COLO668 (cell line): ENCODE results near the gene LMAN1L.

Experiments used
- DNase-seq: peaks from one replicate; lab custom pipeline; 2025; ENCODE audit not compliant: unreplicated experiment; lab: John Stamatoyannopoulos, UW

Gene LMAN1L

GRCh38 chr15:74815121-74815934 is 2.7 kb downstream of the LMAN1L start:
- no peak for DNase-seq

- DNase-seq: no peak
Observed at GRCh38 chr15:74815961-74816360, 3.3 kb downstream of the LMAN1L start.

- no peak for DNase-seq
Observed at GRCh38 chr15:74816624-74817369, 4.2 kb downstream of the LMAN1L start.

- DNase-seq: no peak
Observed at GRCh38 chr15:74817370-74817737, 4.7 kb downstream of the LMAN1L start.

DNA sequence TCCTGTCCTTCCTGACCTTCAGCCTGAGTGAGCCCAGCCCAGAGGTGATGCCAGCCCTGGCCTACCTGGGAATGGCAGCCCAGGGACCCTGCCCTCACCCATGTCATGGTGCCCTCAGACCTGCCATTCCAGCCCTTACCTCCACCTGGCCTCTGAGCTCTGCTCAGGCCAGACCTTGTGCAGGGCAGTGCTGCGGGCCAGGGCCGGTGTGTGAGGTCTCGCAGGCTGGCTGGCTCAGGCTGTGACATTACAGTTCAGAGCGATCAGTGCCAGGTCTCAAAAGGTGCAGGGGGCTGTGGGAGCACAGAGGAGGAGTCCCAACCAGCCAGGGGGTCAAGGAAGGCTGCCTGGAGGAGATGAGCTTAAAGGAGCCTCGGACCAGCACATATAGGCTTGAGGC is 7.4 kb downstream of the LMAN1L start:
- no peak for DNase-seq

- DNase-seq: peak; percentile 20
Observed at GRCh38 chr15:74821091-74821789, 8.6 kb downstream of the LMAN1L start.

GRCh38 chr15:74821790-74822158 is 9.1 kb downstream of the LMAN1L start:
- DNase-seq: no peak

GRCh38 chr15:74822233-74822632 is 9.6 kb downstream of the LMAN1L start:
- no peak for DNase-seq

DNA sequence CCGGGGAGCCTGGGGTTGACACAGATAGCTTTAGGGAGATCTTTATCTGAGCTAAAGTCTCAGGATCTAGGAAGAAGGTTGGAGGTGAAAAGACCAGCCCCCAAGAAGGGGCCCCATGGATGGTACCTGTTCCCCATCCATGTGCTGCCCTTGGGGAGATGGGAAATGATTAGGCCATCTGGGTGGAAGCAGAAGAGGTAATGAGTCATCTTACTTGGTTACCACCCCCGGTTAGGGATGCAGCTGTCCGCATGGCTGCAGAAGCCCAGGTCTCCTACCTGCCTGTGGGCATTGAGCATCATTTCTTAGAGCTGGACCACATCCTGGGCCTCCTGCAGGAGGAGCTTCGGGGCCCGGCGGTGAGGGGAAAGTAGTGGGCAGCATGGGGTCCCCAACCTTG is 10.7 kb downstream of the LMAN1L start:
- DNase-seq: peak; percentile 24

DNA sequence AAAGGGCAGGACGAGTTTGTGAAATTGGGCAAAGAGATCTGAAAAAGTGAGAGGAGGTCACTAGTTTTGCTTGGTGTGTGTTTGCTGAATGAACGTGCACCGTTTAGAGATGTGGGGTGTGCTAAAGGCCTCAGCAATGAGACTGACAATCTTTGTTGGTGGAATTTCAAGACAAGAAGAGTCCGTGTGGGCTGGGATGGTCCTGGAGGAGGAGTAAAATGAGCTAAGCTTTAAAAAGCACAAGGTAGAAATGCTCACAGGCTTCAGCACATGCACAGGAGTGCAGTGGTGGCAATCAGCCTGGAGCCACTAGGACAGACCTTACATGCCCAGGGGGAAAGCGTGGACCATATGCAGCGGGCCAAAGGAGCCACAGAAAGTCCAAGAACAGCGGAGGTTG is 12.3 kb downstream of the LMAN1L start:
- no peak for DNase-seq

GRCh38 chr15:74825866-74826265 is 13.2 kb downstream of the LMAN1L start:
- DNase-seq: no peak

- no peak for DNase-seq
Observed at GRCh38 chr15:74826364-74826819, 13.8 kb downstream of the LMAN1L start, which contains the start of gene CPLX3. CPLX3 (plus strand) TSS chr15:74826627; CDS start chr15:74826704, 77 bp downstream.

- DNase-seq: no peak
Observed at GRCh38 chr15:74826921-74827320, 14.3 kb downstream of the LMAN1L start.

DNA sequence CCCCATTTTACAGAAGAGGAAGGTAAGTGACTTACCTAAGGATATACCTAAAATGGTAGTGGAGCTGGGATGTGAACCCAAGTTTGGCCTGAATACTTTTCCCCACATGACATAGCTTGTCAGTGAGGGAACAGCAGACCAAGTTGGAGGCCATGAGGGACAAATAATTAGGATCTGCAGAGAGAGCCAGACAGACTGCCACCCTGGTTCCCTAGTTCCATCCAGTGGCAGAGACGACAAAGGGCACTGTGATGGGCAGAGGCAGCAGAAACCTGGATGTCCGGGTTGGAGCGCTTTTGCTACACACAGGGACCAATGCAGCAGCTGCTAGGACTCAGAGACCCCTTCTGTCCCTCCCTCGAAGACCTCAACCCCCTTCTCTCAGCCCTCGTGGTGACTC is 15.0 kb downstream of the LMAN1L start:
- no peak for DNase-seq

DNA sequence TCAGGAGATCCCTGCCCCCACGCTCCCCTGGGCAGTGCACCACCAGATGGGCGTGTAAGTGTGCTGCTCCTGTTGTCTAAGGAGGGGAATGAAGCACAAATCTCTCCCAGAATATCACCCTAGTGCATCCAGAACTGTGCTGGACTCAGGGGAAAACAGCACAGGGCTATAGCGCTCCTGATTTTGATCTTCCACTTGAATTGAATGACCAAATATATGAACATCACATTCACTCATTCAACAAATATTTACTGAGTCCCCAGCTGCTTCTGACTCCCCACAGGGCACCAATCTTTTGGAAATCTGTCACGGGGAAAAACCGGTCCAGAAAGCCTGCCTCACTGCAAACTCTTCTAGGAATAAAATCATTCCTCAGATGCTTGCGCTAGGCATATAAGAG is 16.2 kb downstream of the LMAN1L start:
- no peak for DNase-seq

GRCh38 chr15:74829486-74829885 is 16.9 kb downstream of the LMAN1L start:
- no peak for DNase-seq

- no peak for DNase-seq
Observed at GRCh38 chr15:74829991-74830390, 17.4 kb downstream of the LMAN1L start.

DNA sequence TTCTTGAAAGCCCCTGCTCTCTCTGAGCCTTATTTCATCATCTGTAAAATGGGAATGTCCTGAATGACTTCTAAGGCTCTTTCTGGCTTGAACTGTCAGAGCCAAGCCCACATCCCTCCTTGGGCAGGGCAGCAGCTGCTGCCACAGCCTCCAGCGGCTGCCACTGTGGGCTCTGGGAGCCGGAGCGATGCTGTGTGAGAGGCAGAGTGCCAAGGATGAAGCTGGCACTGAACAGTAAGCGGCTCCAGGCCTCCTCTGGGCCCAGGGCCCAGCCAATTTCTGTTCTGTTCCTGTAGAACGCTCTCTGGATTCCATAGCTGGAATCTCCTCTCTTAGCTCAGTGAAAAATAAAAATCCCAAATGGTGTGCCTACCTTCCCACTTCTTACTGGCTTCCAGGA is 18.2 kb downstream of the LMAN1L start:
- DNase-seq: no peak

GRCh38 chr15:74831813-74832495 is 19.3 kb downstream of the LMAN1L start:
- DNase-seq: no peak

DNA sequence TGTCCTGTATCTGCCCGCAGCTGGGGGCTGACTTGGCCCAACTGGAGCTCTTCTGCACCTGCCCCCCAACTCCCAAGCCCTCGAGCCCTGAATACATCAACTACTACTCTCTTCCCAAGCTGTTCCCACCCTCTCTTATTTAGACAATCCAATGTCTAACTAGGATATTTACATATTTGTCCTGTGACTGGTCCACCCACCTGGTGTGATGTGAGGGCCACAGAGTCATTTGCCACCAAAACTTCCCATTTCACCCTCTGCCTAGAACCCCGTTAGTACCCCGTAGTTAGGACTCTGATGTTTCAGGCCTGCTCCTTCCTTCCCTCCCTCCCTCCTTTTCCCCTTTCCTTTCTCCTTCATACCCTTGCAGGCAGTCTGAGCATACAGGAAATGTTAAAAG is 20.2 kb downstream of the LMAN1L start:
- DNase-seq: no peak
